ENCODE data around the gene SSBP3. TPM values are rescaled to one million over a fixed set of nuclear protein-coding genes. Genes with fewer than 3 reads are reported as not detected.

Gene SSBP3
- total RNA-seq, 1 experiment from 2014 or later, result 15.0 TPM

- Histone ChIP-seq H3K4me1 (ENCODE audit: insufficient read depth, low read length) (no peaks in the 10 kb centered on the region), H4K20me1 (ENCODE audit: low read length) (no peaks in the 10 kb centered on the region), H3K27ac (ENCODE audit: low read length) (no peak overlapping the region), H3K4me2 (ENCODE audit: low read length) (no peak overlapping the region), H3K36me3 (ENCODE audit: low read depth, low read length) (peaks cover 30% of the 10 kb centered on the region), H3K27me3 (ENCODE audit: low read length) (no peaks in the 10 kb centered on the region), H3K9ac (ENCODE audit: low read length) (no peak overlapping the region), H2AFZ (ENCODE audit: low read length) (no peak overlapping the region), H3K79me2 (ENCODE audit: low read length) (no peaks in the 10 kb centered on the region), H3K4me3 (ENCODE audit: low read length) (no peak overlapping the region), H3K9me2 (replicated peaks; ENCODE audit: low read length) (no peaks in the 10 kb centered on the region), H3K9me3 (ENCODE audit: low read length) (no peaks in the 10 kb centered on the region), H3F3A (ENCODE audit: low read length, unreplicated experiment) (no peaks in the 10 kb centered on the region)
- POLR2A ChIA-PET (ENCODE audit: unreplicated experiment), result no interaction called here
- ATAC-seq (no peak), DNase-seq (no peak)
- BruUV-seq (replicated peaks), result no TSS peak
- no peak for TF ChIP-seq EZH2phosphoT487 (IDR thresholded peaks at IDR 0.05; ENCODE audit: borderline replicate concordance, low read length)
- TF ChIP-seq CTCF (conservative IDR thresholded peaks at IDR 0.05; ENCODE audit: low read depth, low read length), result no peak
- TF ChIP-seq EZH2 (IDR thresholded peaks at IDR 0.05; ENCODE audit: low read length, unreplicated experiment), result no peak
- CTCF ChIA-PET, result interaction anchor here (0.6 to 0.7 kb wide), 2 partner anchors 12 to 90 kb away, joined by 3 to 6 read pairs; no protein-coding TSS in a partner anchor
- intact Hi-C loops (cut with micrococcal nuclease), result no loop called here
Measured at GRCh38 chr1:54397090-54397591, 9.1 kb downstream of the SSBP3 start.

- BruUV-seq (replicated peaks), result no TSS peak
- Histone ChIP-seq H3K4me2 (ENCODE audit: low read length) (no peak overlapping the region), H3K79me2 (ENCODE audit: low read length) (no peaks in the 10 kb centered on the region), H4K20me1 (ENCODE audit: low read length) (no peaks in the 10 kb centered on the region), H3F3A (ENCODE audit: low read length, unreplicated experiment) (no peaks in the 10 kb centered on the region), H3K27ac (ENCODE audit: low read length) (no peak overlapping the region), H3K4me3 (ENCODE audit: low read length) (no peak overlapping the region), H3K27me3 (ENCODE audit: low read length) (no peaks in the 10 kb centered on the region), H3K9ac (ENCODE audit: low read length) (no peak overlapping the region), H3K4me1 (ENCODE audit: insufficient read depth, low read length) (no peaks in the 10 kb centered on the region), H2AFZ (ENCODE audit: low read length) (no peak overlapping the region), H3K9me2 (replicated peaks; ENCODE audit: low read length) (no peaks in the 10 kb centered on the region), H3K9me3 (ENCODE audit: low read length) (no peaks in the 10 kb centered on the region), H3K36me3 (ENCODE audit: low read depth, low read length) (peaks cover 33% of the 10 kb centered on the region)
- no peak for DNase-seq
- no peak for ATAC-seq
- ChIA-PET POLR2A (ENCODE audit: unreplicated experiment) (no interaction called here), CTCF (interaction anchor here (0.6 kb wide), 1 partner anchor 92 kb away, joined by 4 read pairs; no protein-coding TSS in a partner anchor)
- intact Hi-C loops (cut with micrococcal nuclease), result no loop called here
- no peak for TF ChIP-seq CTCF (conservative IDR thresholded peaks at IDR 0.05; ENCODE audit: low read depth, low read length)
- TF ChIP-seq EZH2phosphoT487 (IDR thresholded peaks at IDR 0.05; ENCODE audit: borderline replicate concordance, low read length), result no peak
- no peak for TF ChIP-seq EZH2 (IDR thresholded peaks at IDR 0.05; ENCODE audit: low read length, unreplicated experiment)
Measured at GRCh38 chr1:54396261-54396933, 9.8 kb downstream of the SSBP3 start.

GRCh38 chr1:54395281-54395934 is 10.8 kb downstream of the SSBP3 start:
- Histone ChIP-seq H3K27ac (ENCODE audit: low read length) (no peak overlapping the region), H3K79me2 (ENCODE audit: low read length) (no peaks in the 10 kb centered on the region), H3K4me2 (ENCODE audit: low read length) (no peak overlapping the region), H3F3A (ENCODE audit: low read length, unreplicated experiment) (no peaks in the 10 kb centered on the region), H3K27me3 (ENCODE audit: low read length) (no peaks in the 10 kb centered on the region), H4K20me1 (ENCODE audit: low read length) (no peaks in the 10 kb centered on the region), H3K9me2 (replicated peaks; ENCODE audit: low read length) (no peaks in the 10 kb centered on the region), H3K9me3 (ENCODE audit: low read length) (no peaks in the 10 kb centered on the region), H3K4me3 (ENCODE audit: low read length) (no peak overlapping the region), H3K36me3 (ENCODE audit: low read depth, low read length) (peaks cover 23% of the 10 kb centered on the region), H2AFZ (ENCODE audit: low read length) (no peak overlapping the region), H3K9ac (ENCODE audit: low read length) (no peak overlapping the region), H3K4me1 (ENCODE audit: insufficient read depth, low read length) (no peaks in the 10 kb centered on the region)
- no peak for ATAC-seq
- ChIA-PET CTCF (interaction anchor here (0.6 kb wide), 1 partner anchor 93 kb away, joined by 4 read pairs; no protein-coding TSS in a partner anchor), POLR2A (ENCODE audit: unreplicated experiment) (no interaction called here)
- intact Hi-C loops (cut with micrococcal nuclease), result no loop called here
- DNase-seq, result no peak
- no TSS peak for BruUV-seq (replicated peaks)
- no peak for TF ChIP-seq EZH2 (IDR thresholded peaks at IDR 0.05; ENCODE audit: low read length, unreplicated experiment)
